NT2/D1 (cell line): ENCODE data around the gene POLD4.

Experiments used
- DNase-seq: peaks from one replicate; pipeline ENCODE4 v3.0.0-alpha.2; 2011; ENCODE audit warnings: low read depth, low spot score
- H3K27me3 ChIP-seq: 2 replicates; pipeline ENCODE4 v1.6.0; 2011; ENCODE audit warnings: mild to moderate bottlenecking; ENCODE audit not compliant: insufficient read length, insufficient read depth
- H3K36me3 ChIP-seq: 2 replicates; pipeline ENCODE4 v1.6.1; 2011; ENCODE audit warnings: mild to moderate bottlenecking, low read length, mixed read lengths; ENCODE audit not compliant: insufficient read depth, insufficient read length
- H3K4me1 ChIP-seq: 2 replicates; pipeline ENCODE4 v1.5.1; 2011; ENCODE audit not compliant: insufficient read depth, insufficient read length
- H3K4me3 ChIP-seq: 2 replicates; pipeline ENCODE4 v1.5.1; 2011; ENCODE audit warnings: low read depth; ENCODE audit not compliant: insufficient read length
- H3K9ac ChIP-seq: 2 replicates; pipeline ENCODE4 v1.6.0; 2011; ENCODE audit warnings: low read depth; ENCODE audit not compliant: insufficient read length
- H3K9me3 ChIP-seq: 2 replicates; pipeline ENCODE4 v1.5.1; 2011; ENCODE audit warnings: mild to moderate bottlenecking, low read length; ENCODE audit not compliant: insufficient read depth
- SUZ12 ChIP-seq: IDR thresholded peaks from 2 replicates; pipeline ENCODE4 v1.6.1; 2011; ENCODE audit not compliant: insufficient read length, insufficient read depth; ENCODE audit errors: extremely low read depth
- YY1 ChIP-seq: IDR thresholded peaks from 2 replicates; pipeline ENCODE4 v1.6.1; 2011; ENCODE audit not compliant: insufficient read length, insufficient read depth
- ZNF274 ChIP-seq: IDR thresholded peaks from 2 replicates; pipeline ENCODE4 v1.6.1; 2011; ENCODE audit warnings: mild to moderate bottlenecking, low read depth, low read length

Gene POLD4

DNA sequence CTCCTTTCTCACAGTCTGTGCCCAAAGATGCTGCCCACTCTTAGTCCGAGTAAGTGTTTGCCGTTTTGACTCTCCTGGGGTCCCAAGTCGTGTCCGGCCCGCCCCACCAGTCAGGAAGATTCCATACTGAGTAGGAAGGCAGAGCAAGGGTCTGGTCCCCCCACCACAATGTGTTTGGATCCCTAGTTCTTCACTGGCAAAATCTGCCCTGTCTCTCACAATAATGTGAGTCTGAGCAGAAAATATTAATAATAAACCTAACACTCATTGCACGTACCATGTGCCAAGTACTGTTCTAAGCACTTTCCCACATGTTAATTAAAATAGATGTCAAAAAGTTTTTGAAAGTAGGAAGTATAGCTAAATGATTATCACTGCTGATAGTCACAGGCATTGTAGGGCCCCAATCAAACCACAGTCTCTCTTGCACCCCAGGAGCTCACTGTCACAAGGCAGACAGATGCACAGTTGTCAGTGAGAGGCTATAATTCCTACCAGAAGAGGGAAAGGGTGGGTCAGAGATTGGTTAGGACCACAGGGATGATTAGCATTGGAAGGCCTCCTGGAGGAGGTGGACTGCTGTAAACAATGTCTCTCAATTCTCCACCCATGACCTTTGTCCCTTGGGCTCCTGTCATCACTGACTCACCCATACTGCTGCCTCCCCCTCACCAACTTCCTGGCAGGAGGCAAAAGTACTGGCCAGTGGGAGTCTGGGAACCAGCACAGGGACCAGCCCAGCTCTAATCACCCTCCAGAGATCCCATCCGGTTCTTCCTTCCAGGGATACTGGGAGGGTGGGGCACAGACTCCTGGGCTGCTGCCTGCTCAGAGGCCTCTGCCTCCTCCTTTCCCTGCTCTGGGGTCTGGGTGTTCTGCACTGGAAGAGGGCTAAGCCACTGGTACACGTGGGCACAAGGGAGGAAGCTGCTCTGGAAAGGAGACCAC lies 1.0 kb upstream of the POLD4 start:
- H3K4me1 ChIP-seq: peaks cover 39% of the 10 kb centered on the region
- DNase-seq: no peak
- H3K36me3 ChIP-seq: no peaks in the 10 kb centered on the region
- H3K9me3 ChIP-seq: no peaks in the 10 kb centered on the region
- peak overlapping the region; percentile 41 for H3K4me3 ChIP-seq
- TF ChIP-seq SUZ12: no peak
- TF ChIP-seq YY1: no peak
- no peak for TF ChIP-seq ZNF274
- peak overlapping the region; percentile 68 for H3K9ac ChIP-seq
- no peaks in the 10 kb centered on the region for H3K27me3 ChIP-seq

DNA sequence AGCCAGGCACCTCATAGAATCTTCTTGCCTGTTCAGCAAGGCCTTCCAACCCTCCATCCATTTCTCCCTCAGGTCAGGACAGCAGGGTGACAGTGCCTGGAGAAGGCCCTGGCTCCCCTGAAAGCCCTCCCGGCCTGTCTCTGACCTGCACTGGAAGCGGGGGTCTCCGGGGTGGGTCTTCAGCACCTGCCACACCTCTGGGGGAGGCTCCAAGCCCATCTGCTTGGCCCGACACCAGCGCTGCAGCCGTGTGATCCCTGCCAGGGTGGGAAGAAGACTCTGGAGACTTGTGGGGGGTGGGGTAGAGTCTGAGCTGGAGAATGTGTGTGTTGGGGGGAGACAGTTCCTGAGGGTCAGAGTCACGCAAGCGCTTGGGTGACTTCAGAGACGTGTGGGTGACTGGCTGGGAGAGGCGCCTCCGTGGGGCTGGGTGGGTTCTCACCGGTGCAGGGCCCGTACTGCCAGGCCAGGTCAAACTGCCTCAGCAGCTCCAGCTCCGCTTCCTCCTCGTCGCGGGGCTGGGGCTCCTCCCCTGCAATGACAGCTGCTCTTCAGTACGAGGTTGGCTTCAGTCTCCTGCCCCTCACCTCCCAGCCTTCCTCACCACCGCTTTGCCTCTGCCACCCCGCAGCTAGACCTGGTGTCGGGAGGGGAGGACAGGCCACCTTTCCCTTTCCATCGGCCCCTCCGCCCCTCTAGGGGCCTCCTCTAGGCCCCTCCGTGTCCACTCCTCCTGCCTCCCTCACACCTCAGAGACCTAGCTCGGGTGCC lies 615 bp downstream of the POLD4 start:
- H3K27me3 ChIP-seq: no peaks in the 10 kb centered on the region
- peak overlapping the region; percentile 87 for H3K9ac ChIP-seq
- H3K4me1 ChIP-seq: peaks cover 39% of the 10 kb centered on the region
- peak overlapping the region; percentile 64 for H3K4me3 ChIP-seq
- no peak for TF ChIP-seq SUZ12
- no peak for DNase-seq
- no peaks in the 10 kb centered on the region for H3K36me3 ChIP-seq
- no peaks in the 10 kb centered on the region for H3K9me3 ChIP-seq

DNA sequence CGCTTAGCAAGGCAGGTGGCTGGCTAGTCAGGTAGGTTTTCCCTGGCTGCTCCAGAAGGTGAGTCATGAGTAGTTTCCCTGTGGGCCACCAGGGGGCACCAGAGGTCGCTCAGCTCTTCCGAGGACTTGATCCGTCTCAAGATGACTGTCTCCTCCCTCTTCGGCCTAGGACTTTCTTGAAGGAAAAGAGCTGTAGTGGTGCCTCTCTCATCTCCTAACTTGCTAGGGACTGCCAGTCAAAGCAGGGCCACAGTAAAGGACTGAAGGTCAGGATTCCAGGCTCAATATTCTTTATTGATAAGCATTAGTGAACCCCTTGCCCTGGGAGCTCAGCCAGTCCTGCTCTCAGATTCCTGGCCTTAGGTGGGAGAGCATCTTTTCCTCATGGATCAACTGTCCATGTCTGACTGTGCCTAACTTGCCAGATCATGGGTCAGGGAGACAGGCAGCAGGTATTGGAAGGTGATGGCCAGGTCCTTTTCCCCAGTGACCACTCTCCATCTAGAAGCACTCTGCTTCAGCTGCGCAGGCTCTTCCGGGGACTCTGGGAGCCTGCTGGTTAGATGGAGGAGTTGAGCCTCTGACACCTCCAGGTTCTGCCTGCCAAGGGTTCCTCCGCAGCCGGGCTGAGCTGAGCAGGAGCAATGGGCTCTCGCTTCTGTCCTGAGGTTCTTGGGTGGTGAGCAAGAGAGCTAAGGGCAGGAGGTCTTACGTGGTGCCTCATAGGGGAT lies 1.9 kb downstream of the POLD4 start:
- Histone ChIP-seq H3K27me3 (no peaks in the 10 kb centered on the region), H3K4me3 (no peak overlapping the region), H3K9ac (peak overlapping the region; percentile 12), H3K9me3 (no peaks in the 10 kb centered on the region), H3K4me1 (peaks cover 31% of the 10 kb centered on the region), H3K36me3 (no peaks in the 10 kb centered on the region)
- no peak for TF ChIP-seq SUZ12
- no peak for TF ChIP-seq YY1
- TF ChIP-seq ZNF274: no peak
- peak; percentile 90 for DNase-seq

DNA sequence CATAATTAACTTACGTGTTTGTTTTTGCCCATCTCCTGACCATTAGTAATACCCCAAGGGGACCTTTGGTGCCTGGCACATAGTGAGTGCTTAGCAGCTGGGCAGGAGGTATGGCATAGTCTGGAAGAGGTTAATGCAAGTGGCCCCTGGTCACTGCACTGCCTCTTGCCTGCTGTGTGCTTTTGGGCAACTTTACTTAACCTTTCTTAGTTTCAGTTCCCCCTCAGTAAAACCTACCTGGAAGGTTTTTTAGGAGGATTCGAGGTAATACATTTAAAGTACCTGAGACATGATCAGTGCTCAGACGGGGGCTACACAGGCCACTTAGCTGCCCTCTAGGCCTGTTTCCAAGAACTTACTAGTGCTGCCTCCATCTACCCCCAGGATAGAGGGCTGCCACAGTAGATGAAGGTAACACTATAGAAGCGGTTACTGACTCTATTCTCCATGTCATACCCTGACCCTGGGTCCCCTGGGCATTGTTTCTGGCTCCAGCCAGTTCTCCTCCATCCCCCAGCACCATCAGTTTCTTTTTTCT lies 3.3 kb downstream of the POLD4 start:
- H3K9ac ChIP-seq: no peak overlapping the region
- no peaks in the 10 kb centered on the region for H3K27me3 ChIP-seq
- no peaks in the 10 kb centered on the region for H3K36me3 ChIP-seq
- TF ChIP-seq ZNF274: no peak
- TF ChIP-seq YY1: no peak
- no peak for TF ChIP-seq SUZ12
- H3K4me3 ChIP-seq: no peak overlapping the region
- DNase-seq: no peak
- H3K4me1 ChIP-seq: peaks cover 19% of the 10 kb centered on the region
- H3K9me3 ChIP-seq: no peaks in the 10 kb centered on the region

DNA sequence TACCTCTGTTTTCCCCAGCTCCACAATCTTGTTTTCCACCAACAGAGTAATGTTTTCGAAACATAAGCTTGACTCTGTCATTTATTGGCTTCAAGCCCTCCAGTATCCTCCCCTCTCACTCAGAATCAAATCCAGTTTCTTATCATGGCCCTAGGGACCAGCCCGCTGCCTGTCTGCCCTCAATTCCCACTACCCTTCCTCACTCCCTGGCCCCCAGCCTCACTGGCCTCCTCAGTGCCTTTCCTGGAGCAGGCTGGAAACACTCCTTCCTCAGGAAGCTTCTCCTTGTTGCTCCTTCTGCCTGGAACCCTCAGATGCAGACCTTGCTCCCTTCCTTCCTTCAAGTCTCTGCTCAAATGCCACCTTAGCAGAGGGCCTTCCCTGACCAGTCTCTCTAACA lies 3.9 kb downstream of the POLD4 start:
- H3K27me3 ChIP-seq: no peaks in the 10 kb centered on the region
- H3K9ac ChIP-seq: no peak overlapping the region
- DNase-seq: no peak
- no peak overlapping the region for H3K4me3 ChIP-seq
- peaks cover 17% of the 10 kb centered on the region for H3K4me1 ChIP-seq
- no peaks in the 10 kb centered on the region for H3K36me3 ChIP-seq
- no peaks in the 10 kb centered on the region for H3K9me3 ChIP-seq
- TF ChIP-seq SUZ12: no peak
- no peak for TF ChIP-seq ZNF274
- no peak for TF ChIP-seq YY1

DNA sequence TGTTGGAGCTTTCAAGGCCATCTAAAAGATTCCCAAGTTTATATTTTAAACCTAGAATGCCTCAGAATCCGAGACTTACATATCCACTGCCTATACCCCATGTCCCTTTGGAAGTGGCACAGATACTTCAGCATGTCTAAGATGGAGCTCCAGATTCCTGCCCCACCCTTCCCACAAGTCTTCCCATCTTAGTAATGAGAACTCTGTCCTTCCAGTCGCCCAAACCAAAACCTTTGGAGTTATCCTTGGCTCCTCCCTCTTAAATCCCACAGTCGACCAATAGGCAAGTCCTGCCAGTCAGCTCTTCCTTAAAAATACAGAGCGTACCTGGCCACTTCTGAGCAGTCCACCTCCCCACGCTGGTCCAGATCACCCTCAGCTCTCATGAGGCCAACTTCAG lies 4.3 kb downstream of the POLD4 start:
- Histone ChIP-seq H3K9me3 (no peaks in the 10 kb centered on the region), H3K27me3 (no peaks in the 10 kb centered on the region), H3K4me1 (peaks cover 14% of the 10 kb centered on the region), H3K4me3 (no peak overlapping the region), H3K36me3 (no peaks in the 10 kb centered on the region), H3K9ac (no peak overlapping the region)
- TF ChIP-seq SUZ12 (no peak), YY1 (no peak), ZNF274 (no peak)
- DNase-seq: no peak
